ENCODE results near the gene PLCB1. TPM values are rescaled to one million over a fixed set of nuclear protein-coding genes. Genes with fewer than 3 reads are reported as not detected.

PLCB1 gene
- total RNA-seq, 6 experiments from 2014 or later = 17.2 to 25.7 (median 23.1) TPM

GRCh38 chr20:8267009-8267408 lies 134.9 kb downstream of the PLCB1 start:
- Mint-ChIP-seq H3K9me3 (no peaks in the 10 kb centered on the region), H3K36me3 (ENCODE audit: low read depth) (no peaks in the 10 kb centered on the region; the same call in 1 of the 2 replicates), H3K4me3 (no peak overlapping the region), H3K4me1 (ENCODE audit: low read depth) (peaks cover 15% of the 10 kb centered on the region), H3K27ac (no peak overlapping the region), H3K27me3 (ENCODE audit: insufficient read depth) (no peaks in the 10 kb centered on the region)
- TF ChIP-seq CTCF (IDR thresholded peaks at IDR 0.05) = no peak
- DNase-seq = no peak

- Mint-ChIP-seq H3K9me3 (no peaks in the 10 kb centered on the region), H3K36me3 (ENCODE audit: low read depth) (no peaks in the 10 kb centered on the region; the same call in 1 of the 2 replicates), H3K27ac (no peak overlapping the region), H3K4me1 (ENCODE audit: low read depth) (peaks cover 23% of the 10 kb centered on the region), H3K4me3 (no peak overlapping the region), H3K27me3 (ENCODE audit: insufficient read depth) (no peaks in the 10 kb centered on the region)
- TF ChIP-seq CTCF (IDR thresholded peaks at IDR 0.05) = no peak
- no peak for DNase-seq
These were observed 139.7 kb downstream of the PLCB1 start for GRCh38 chr20:8271727-8272126.

- Mint-ChIP-seq H3K4me1 (ENCODE audit: low read depth) (peaks cover 23% of the 10 kb centered on the region), H3K27me3 (ENCODE audit: insufficient read depth) (no peaks in the 10 kb centered on the region), H3K9me3 (no peaks in the 10 kb centered on the region), H3K27ac (no peak overlapping the region), H3K36me3 (ENCODE audit: low read depth) (no peaks in the 10 kb centered on the region; the same call in 1 of the 2 replicates), H3K4me3 (no peak overlapping the region)
- TF ChIP-seq CTCF (IDR thresholded peaks at IDR 0.05) = no peak
- no peak for DNase-seq
These were observed 140.7 kb downstream of the PLCB1 start for GRCh38 chr20:8272766-8273165.

- no peak overlapping the region for H3K27ac Mint-ChIP-seq
- H3K9me3 Mint-ChIP-seq = no peaks in the 10 kb centered on the region
- H3K36me3 Mint-ChIP-seq (ENCODE audit: low read depth) = no peaks in the 10 kb centered on the region; the same call in 1 of the 2 replicates
- H3K27me3 Mint-ChIP-seq (ENCODE audit: insufficient read depth) = no peaks in the 10 kb centered on the region
- H3K4me1 Mint-ChIP-seq (ENCODE audit: low read depth) = peaks cover 7% of the 10 kb centered on the region; the same call in 1 of the 2 replicates
- no peak overlapping the region for H3K4me3 Mint-ChIP-seq
- no peak for DNase-seq
- no peak for TF ChIP-seq CTCF (IDR thresholded peaks at IDR 0.05)
These were observed 152.8 kb downstream of the PLCB1 start for GRCh38 chr20:8284902-8285301.

GRCh38 chr20:8287340-8287739 lies 155.3 kb downstream of the PLCB1 start:
- Mint-ChIP-seq H3K4me3 (no peak overlapping the region), H3K27ac (no peak overlapping the region), H3K27me3 (ENCODE audit: insufficient read depth) (no peaks in the 10 kb centered on the region), H3K9me3 (no peaks in the 10 kb centered on the region), H3K36me3 (ENCODE audit: low read depth) (no peaks in the 10 kb centered on the region; the same call in 1 of the 2 replicates), H3K4me1 (ENCODE audit: low read depth) (peaks cover 25% of the 10 kb centered on the region)
- no peak for DNase-seq
- TF ChIP-seq CTCF (IDR thresholded peaks at IDR 0.05) = no peak

- no peak overlapping the region for H3K4me3 Mint-ChIP-seq
- TF ChIP-seq CTCF (IDR thresholded peaks at IDR 0.05) = no peak
- no peak overlapping the region for H3K27ac Mint-ChIP-seq
- H3K36me3 Mint-ChIP-seq (ENCODE audit: low read depth) = no peaks in the 10 kb centered on the region; the same call in 1 of the 2 replicates
- no peaks in the 10 kb centered on the region for H3K9me3 Mint-ChIP-seq
- DNase-seq = no peak
- peaks cover 35% of the 10 kb centered on the region for H3K4me1 Mint-ChIP-seq (ENCODE audit: low read depth)
- H3K27me3 Mint-ChIP-seq (ENCODE audit: insufficient read depth) = 0 out of 2 replicates have a peak, but pooled peaks cover 1% of the 10 kb centered on the region
These were observed 159.1 kb downstream of the PLCB1 start for GRCh38 chr20:8291200-8291599.

All from HFFc6 (cell line).